Smooth muscle cell (in vitro differentiated cells): ENCODE data around the gene SASH1. TPM values are rescaled to one million over a fixed set of nuclear protein-coding genes. Genes with fewer than 3 reads are reported as not detected.

Experiments
- DNase-seq: peaks from one replicate; lab custom pipeline; 2025; ENCODE audit not compliant: unreplicated experiment; lab: John Stamatoyannopoulos, UW
- H2AFZ ChIP-seq: fragments of 200-600 bp; sonication (generic); 2 replicates; pipeline ENCODE4 v1.6.0; 2016; ENCODE audit warnings: antibody characterized with exemption, low read depth, mild to moderate bottlenecking
- H3F3A ChIP-seq: fragments of 200-600 bp; sonication (generic); 2 replicates; pipeline ENCODE4 v1.6.0; 2017; ENCODE audit warnings: antibody characterized with exemption, low read depth
- H3K27ac ChIP-seq: fragments of 200-600 bp; sonication (generic); 2 replicates; pipeline ENCODE4 v1.5.1; 2016; ENCODE audit warnings: low read depth, mild to moderate bottlenecking
- H3K27me3 ChIP-seq: fragments of 200-600 bp; sonication (generic); 2 replicates; pipeline ENCODE4 v1.6.1; 2016; ENCODE audit warnings: low read depth, mild to moderate bottlenecking
- H3K36me3 ChIP-seq: fragments of 200-600 bp; sonication (generic); 2 replicates; pipeline ENCODE4 v1.5.1; 2016; ENCODE audit warnings: low read depth
- H3K4me1 ChIP-seq: fragments of 200-600 bp; sonication (generic); 2 replicates; pipeline ENCODE4 v1.5.1; 2016; ENCODE audit warnings: low read depth
- H3K4me2 ChIP-seq: fragments of 200-600 bp; sonication (generic); 2 replicates; pipeline ENCODE4 v1.6.0; 2016; ENCODE audit warnings: mild to moderate bottlenecking
- H3K4me3 ChIP-seq: fragments of 200-600 bp; sonication (generic); 2 replicates; pipeline ENCODE4 v1.5.1; 2016; ENCODE audit warnings: mild to moderate bottlenecking
- H3K79me2 ChIP-seq: fragments of 200-600 bp; sonication (generic); 2 replicates; pipeline ENCODE4 v1.6.0; 2016; ENCODE audit warnings: low read depth, mild to moderate bottlenecking
- H3K9ac ChIP-seq: fragments of 200-600 bp; sonication (generic); 2 replicates; pipeline ENCODE4 v1.6.0; 2016; ENCODE audit warnings: low read depth
- H3K9me3 ChIP-seq: fragments of 200-600 bp; sonication (generic); replicated peaks from 2 replicates; pipeline ENCODE4 v1.5.1; 2016; ENCODE audit warnings: low read depth
- H4K20me1 ChIP-seq: fragments of 200-600 bp; sonication (generic); 2 replicates; pipeline ENCODE4 v1.6.0; 2016; ENCODE audit warnings: low read depth
- CTCF ChIP-seq: fragments of 200-600 bp; sonication (generic); IDR thresholded peaks from 2 replicates; pipeline ENCODE4 v1.5.1; 2017; ENCODE audit warnings: borderline replicate concordance, mild to moderate bottlenecking, antibody characterized with exemption; ENCODE audit not compliant: insufficient read depth, poor library complexity, severe bottlenecking
- WGBS: methylation state at CpG from one replicate; pipeline ENCODE4 v1.1.7; 2016; ENCODE audit warnings: low lambda C conversion rate; 5-methylcytosine and 5-hydroxymethylcytosine counted together
- polyA plus RNA-seq: library from polyadenylated mRNA; unstranded; fragments of >200 nt; fragmentation: Nextera tagmentation; extraction: Ambion mirVana; gene quantifications from 2 replicates; pipeline ENCODE4 v1.2.1, GENCODE V29; 2016
- total RNA-seq: library from RNA; depleted of rRNA; stranded (reverse); fragments of >200 nt; gene quantifications from 2 replicates; pipeline ENCODE4 v1.2.3, GENCODE V29; 2014

Gene SASH1
- total and polyA plus RNA-seq, 2 experiments from 2014 or later, result 12.7 to 16.2 TPM

- Histone ChIP-seq H3F3A (no peaks in the 10 kb centered on the region), H3K4me3 (no peak overlapping the region), H3K4me1 (no peaks in the 10 kb centered on the region), H2AFZ (no peak overlapping the region), H3K9me3 (no peaks in the 10 kb centered on the region), H4K20me1 (peaks cover 33% of the 10 kb centered on the region), H3K4me2 (no peak overlapping the region), H3K36me3 (no peaks in the 10 kb centered on the region), H3K27me3 (no peaks in the 10 kb centered on the region), H3K27ac (no peak overlapping the region), H3K79me2 (no peaks in the 10 kb centered on the region), H3K9ac (no peak overlapping the region)
- TF ChIP-seq CTCF, result no peak
- DNase-seq, result no peak
- 92% methylated on average over 3 of the region's 3 CpGs for WGBS
Observed at GRCh38 chr6:148392671-148393070, 50.0 kb downstream of the SASH1 start.

GRCh38 chr6:148395583-148396101 is 53.0 kb downstream of the SASH1 start:
- Histone ChIP-seq H3K4me3 (no peak overlapping the region), H3K79me2 (no peaks in the 10 kb centered on the region), H3K4me2 (no peak overlapping the region), H3K27ac (no peak overlapping the region), H2AFZ (no peak overlapping the region), H4K20me1 (peaks cover 14% of the 10 kb centered on the region), H3K9ac (no peak overlapping the region), H3K4me1 (no peaks in the 10 kb centered on the region), H3K27me3 (no peaks in the 10 kb centered on the region), H3F3A (no peaks in the 10 kb centered on the region), H3K36me3 (no peaks in the 10 kb centered on the region), H3K9me3 (no peaks in the 10 kb centered on the region)
- DNase-seq, result no peak
- no peak for TF ChIP-seq CTCF
- 76% methylated on average over 1 of the region's 1 CpG for WGBS

GRCh38 chr6:148396411-148396810 is 53.8 kb downstream of the SASH1 start:
- TF ChIP-seq CTCF, result no peak
- H3K27me3 ChIP-seq, result no peaks in the 10 kb centered on the region
- no peaks in the 10 kb centered on the region for H3K4me1 ChIP-seq
- DNase-seq, result no peak
- peaks cover 14% of the 10 kb centered on the region for H4K20me1 ChIP-seq
- H3K4me3 ChIP-seq, result no peak overlapping the region
- H3K4me2 ChIP-seq, result no peak overlapping the region
- no peak overlapping the region for H2AFZ ChIP-seq
- WGBS, result 87% methylated on average over 2 of the region's 2 CpGs
- no peak overlapping the region for H3K27ac ChIP-seq
- no peaks in the 10 kb centered on the region for H3F3A ChIP-seq
- no peak overlapping the region for H3K9ac ChIP-seq
- H3K9me3 ChIP-seq, result no peaks in the 10 kb centered on the region
- H3K79me2 ChIP-seq, result no peaks in the 10 kb centered on the region
- no peaks in the 10 kb centered on the region for H3K36me3 ChIP-seq

GRCh38 chr6:148396926-148397325 is 54.3 kb downstream of the SASH1 start:
- Histone ChIP-seq H3K79me2 (no peaks in the 10 kb centered on the region), H3K9ac (no peak overlapping the region), H3K27me3 (no peaks in the 10 kb centered on the region), H2AFZ (no peak overlapping the region), H3K4me3 (no peak overlapping the region), H3K9me3 (no peaks in the 10 kb centered on the region), H3K4me2 (no peak overlapping the region), H3K27ac (no peak overlapping the region), H3K36me3 (no peaks in the 10 kb centered on the region), H3K4me1 (no peaks in the 10 kb centered on the region), H3F3A (no peaks in the 10 kb centered on the region), H4K20me1 (peaks cover 14% of the 10 kb centered on the region)
- DNase-seq, result no peak
- 91% methylated on average over 8 of the region's 8 CpGs for WGBS
- no peak for TF ChIP-seq CTCF
